PC-3 (cell line): ENCODE measurements around the gene GSG1. TPM values are rescaled to one million over a fixed set of nuclear protein-coding genes. Genes with fewer than 3 reads are reported as not detected.

Experiments
- ATAC-seq: fragments of 200-7000 bp; cut with Tn5 transposase; 2 replicates; pipeline ENCODE4 v1.9.1; 2020; ENCODE audit warnings: mild to moderate bottlenecking, moderate library complexity
- BruUV-seq: library from RNA; stranded (reverse); fragments of 400-500 nt; replicated peaks from 2 replicates; lab custom pipeline; 2021; lab: Mats Ljungman, UMichigan
- CTCF ChIA-PET: fragments of 300-600 bp; sonication (Branson Sonifier 250); formaldehyde crosslinking; loops from one replicate; lab custom pipeline; 2022; ENCODE audit warnings: antibody characterized with exemption; lab: Charles Lee
- POLR2A ChIA-PET: fragments of 300-600 bp; sonication (Branson Sonifier 250); formaldehyde crosslinking; loops from one replicate; lab custom pipeline; 2022; ENCODE audit warnings: antibody characterized with exemption; ENCODE audit not compliant: unreplicated experiment; lab: Charles Lee
- DNase-seq: peaks from one replicate; pipeline ENCODE4 v3.0.0-alpha.2; 2015
- H2AFZ ChIP-seq: fragments of 300-600 bp; sonication (generic); 2 replicates; pipeline ENCODE4 v1.6.0; 2016; ENCODE audit warnings: antibody characterized with exemption, low read length
- H3F3A ChIP-seq: fragments of 300-600 bp; sonication (generic); one replicate; pipeline ENCODE4 v1.6.0; 2017; ENCODE audit warnings: antibody characterized with exemption, low read length, control low read depth, mild to moderate bottlenecking; ENCODE audit not compliant: unreplicated experiment
- H3K27ac ChIP-seq: fragments of 300-600 bp; sonication (generic); 2 replicates; pipeline ENCODE4 v1.5.1; 2016; ENCODE audit warnings: mild to moderate bottlenecking, low read length
- H3K27me3 ChIP-seq: fragments of 300-600 bp; sonication (generic); 2 replicates; pipeline ENCODE4 v1.6.1; 2016; ENCODE audit warnings: low read length, mixed read lengths
- H3K36me3 ChIP-seq: fragments of 300-600 bp; sonication (generic); 2 replicates; pipeline ENCODE4 v1.6.1; 2016; ENCODE audit warnings: low read depth, mixed run types, low read length, mixed read lengths
- H3K4me1 ChIP-seq: fragments of 300-600 bp; sonication (generic); 2 replicates; pipeline ENCODE4 v1.5.1; 2016; ENCODE audit warnings: low read length; ENCODE audit not compliant: insufficient read depth
- H3K4me2 ChIP-seq: fragments of 300-600 bp; sonication (generic); 2 replicates; pipeline ENCODE4 v1.6.0; 2016; ENCODE audit warnings: low read length
- H3K4me3 ChIP-seq: fragments of 300-600 bp; sonication (generic); 2 replicates; pipeline ENCODE4 v1.5.1; 2016; ENCODE audit warnings: mild to moderate bottlenecking, low read length, mixed read lengths
- H3K79me2 ChIP-seq: fragments of 300-600 bp; sonication (generic); 2 replicates; pipeline ENCODE4 v1.6.1; 2017; ENCODE audit warnings: low read length, mixed read lengths
- H3K9ac ChIP-seq: fragments of 300-600 bp; sonication (generic); 2 replicates; pipeline ENCODE4 v1.6.0; 2016; ENCODE audit warnings: mild to moderate bottlenecking, low read length
- H3K9me2 ChIP-seq: fragments of 300-600 bp; sonication (generic); replicated peaks from 2 replicates; pipeline ENCODE4 v1.6.1; 2016; ENCODE audit warnings: mixed run types, low read length, mixed read lengths
- H3K9me3 ChIP-seq: fragments of 300-600 bp; sonication (generic); 2 replicates; pipeline ENCODE4 v1.6.1; 2016; ENCODE audit warnings: low read length, mixed read lengths
- H4K20me1 ChIP-seq: fragments of 300-600 bp; sonication (generic); 2 replicates; pipeline ENCODE4 v1.6.1; 2016; ENCODE audit warnings: low read length, mixed read lengths
- CTCF ChIP-seq: fragments of 300-600 bp; sonication (generic); conservative IDR thresholded peaks from 2 replicates; pipeline ENCODE4 v1.5.1; 2017; ENCODE audit warnings: antibody characterized with exemption, low read depth, mild to moderate bottlenecking, low read length
- EZH2 ChIP-seq: fragments of 300-600 bp; sonication (generic); IDR thresholded peaks from one replicate; pipeline ENCODE4 v1.6.1; 2017; ENCODE audit warnings: antibody characterized with exemption, mild to moderate bottlenecking, low read length; ENCODE audit not compliant: unreplicated experiment
- EZH2phosphoT487 ChIP-seq: fragments of 300-600 bp; sonication (generic); IDR thresholded peaks from 2 replicates; pipeline ENCODE4 v1.6.1; 2018; ENCODE audit warnings: mild to moderate bottlenecking, antibody characterized with exemption, low read length, borderline replicate concordance
- intact Hi-C: fragments of 100-400 bp; cut with micrococcal nuclease; formaldehyde crosslinking; loops from 2 replicates; pipeline ENCODE4 v1.9.0; 2023
- total RNA-seq: library from RNA; depleted of rRNA; stranded (reverse); fragments of >200 nt; gene quantifications from 2 replicates; pipeline ENCODE4 v1.2.3, GENCODE V29; 2014

GSG1 gene
- total RNA-seq, 1 experiment from 2014 or later: 0.77 TPM

DNA sequence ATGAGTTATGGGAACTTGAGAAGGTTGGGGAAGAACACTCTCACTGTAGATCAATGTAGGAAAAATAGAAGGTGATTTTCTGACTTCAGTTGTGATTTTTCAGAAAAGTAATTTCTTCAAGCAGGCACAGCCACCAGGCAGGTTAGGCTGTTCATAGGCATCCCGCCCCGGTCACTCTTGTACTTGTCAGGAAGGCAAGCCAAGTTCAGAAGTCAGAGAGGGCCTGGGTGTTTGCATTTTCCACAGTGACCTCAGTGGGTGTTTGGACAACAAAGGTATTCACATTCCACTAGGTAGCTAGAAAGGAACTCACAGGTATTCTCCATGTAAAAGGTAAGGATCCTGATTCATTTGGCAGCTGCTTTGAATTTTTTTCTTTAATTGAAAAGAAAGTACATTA lies 62.2 kb downstream of the GSG1 start:
- DNase-seq: no peak

DNA sequence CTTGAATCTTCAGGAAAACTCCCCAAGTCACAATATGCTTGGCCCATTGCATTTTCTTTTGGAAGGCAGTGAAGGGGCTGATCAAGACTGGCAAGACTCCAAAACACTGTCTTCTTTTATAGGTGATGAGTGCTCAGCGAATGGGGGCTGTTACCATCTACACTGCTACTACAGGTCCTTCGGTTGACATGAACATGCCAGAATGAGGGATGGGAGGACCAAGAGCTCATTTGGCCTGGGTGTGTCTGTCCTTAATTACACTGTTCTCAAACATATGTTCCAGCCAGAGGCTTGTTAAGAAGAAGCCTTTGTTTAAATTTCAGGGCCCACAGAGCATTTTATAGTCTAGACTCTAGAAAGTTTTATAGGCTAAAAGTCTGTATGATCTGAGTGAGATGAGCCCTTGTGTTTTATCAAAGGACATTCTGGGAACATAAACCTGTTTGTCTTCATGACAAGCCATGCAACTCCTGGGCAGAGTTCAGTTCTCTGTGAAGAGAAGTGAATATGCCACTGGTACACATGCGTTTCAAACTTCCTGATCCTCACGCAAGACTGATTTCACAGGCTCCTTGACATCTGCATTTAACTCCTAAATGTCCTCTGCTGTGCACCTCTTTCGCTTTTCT lies 64.0 kb downstream of the GSG1 start:
- TF ChIP-seq EZH2 (no peak), CTCF (no peak), EZH2phosphoT487 (no peak)
- POLR2A ChIA-PET: no interaction called here
- BruUV-seq: no TSS peak
- H3K4me1 ChIP-seq: no peaks in the 10 kb centered on the region
- H3K79me2 ChIP-seq: no peaks in the 10 kb centered on the region
- CTCF ChIA-PET: no interaction called here
- H3K9me3 ChIP-seq: no peaks in the 10 kb centered on the region
- no peaks in the 10 kb centered on the region for H4K20me1 ChIP-seq
- no peak overlapping the region for H3K9ac ChIP-seq
- H3K9me2 ChIP-seq: no peaks in the 10 kb centered on the region
- DNase-seq (no peak), ATAC-seq (no peak)
- H3K27ac ChIP-seq: no peak overlapping the region
- no peak overlapping the region for H2AFZ ChIP-seq
- no peaks in the 10 kb centered on the region for H3K36me3 ChIP-seq
- H3F3A ChIP-seq: no peaks in the 10 kb centered on the region
- intact Hi-C loops: no loop called here
- no peak overlapping the region for H3K4me3 ChIP-seq
- no peaks in the 10 kb centered on the region for H3K27me3 ChIP-seq
- no peak overlapping the region for H3K4me2 ChIP-seq

More for the DNA sequence above, 62.2 kb downstream of the GSG1 start:
- intact Hi-C loops: loop anchor here (10.0 kb wide), 1 partner anchor 54 kb away; no protein-coding TSS in a partner anchor
- no peak for ATAC-seq
- Histone ChIP-seq H3K4me2 (no peak overlapping the region), H2AFZ (no peak overlapping the region), H3K4me3 (no peak overlapping the region), H4K20me1 (no peaks in the 10 kb centered on the region), H3K27me3 (no peaks in the 10 kb centered on the region), H3K9ac (no peak overlapping the region), H3K36me3 (no peaks in the 10 kb centered on the region), H3K79me2 (no peaks in the 10 kb centered on the region), H3F3A (no peaks in the 10 kb centered on the region), H3K27ac (no peak overlapping the region), H3K4me1 (0 out of 2 replicates have a peak, but pooled peaks cover 4% of the 10 kb centered on the region), H3K9me2 (no peaks in the 10 kb centered on the region), H3K9me3 (no peaks in the 10 kb centered on the region)
- TF ChIP-seq EZH2phosphoT487 (no peak), EZH2 (no peak), CTCF (no peak)
- ChIA-PET CTCF (no interaction called here), POLR2A (no interaction called here)
- BruUV-seq: no TSS peak

DNA sequence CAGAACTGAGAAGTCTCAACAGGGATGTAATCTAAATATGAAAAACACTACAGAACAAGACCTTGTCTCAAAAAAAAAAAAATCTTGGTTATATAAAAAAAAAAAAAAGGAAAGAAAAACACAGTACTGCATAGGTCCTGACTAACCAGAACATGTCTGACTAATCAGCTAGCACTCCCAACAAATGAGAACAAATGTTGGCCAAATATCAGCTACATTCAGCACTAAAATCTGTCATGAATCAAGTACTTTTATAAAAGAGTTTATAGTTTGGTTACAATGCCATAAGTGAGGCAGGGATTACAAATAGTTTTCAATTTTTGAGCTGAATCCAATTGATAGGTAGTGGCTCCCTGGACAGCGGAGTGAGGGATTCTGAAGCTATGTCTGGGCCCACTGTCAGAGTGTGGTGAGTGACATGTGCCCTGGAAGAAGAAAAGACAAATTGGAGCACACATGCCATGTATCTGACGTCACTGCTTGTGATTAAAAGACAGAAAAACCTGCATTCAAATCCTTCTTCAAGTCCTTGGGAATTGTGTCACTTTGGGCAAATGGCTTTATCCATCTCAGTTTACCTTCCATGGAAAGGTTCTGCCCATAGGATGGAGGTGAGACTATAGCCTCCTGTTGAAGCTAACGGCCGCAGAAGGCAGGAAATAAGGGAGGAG lies 64.8 kb downstream of the GSG1 start:
- Histone ChIP-seq H3K9me2 (no peaks in the 10 kb centered on the region), H3K4me3 (no peak overlapping the region), H2AFZ (no peak overlapping the region), H3K4me1 (no peaks in the 10 kb centered on the region), H3K9ac (no peak overlapping the region), H3K27me3 (no peaks in the 10 kb centered on the region), H3K4me2 (no peak overlapping the region), H3K27ac (no peak overlapping the region), H3K9me3 (no peaks in the 10 kb centered on the region), H3K79me2 (no peaks in the 10 kb centered on the region), H3F3A (no peaks in the 10 kb centered on the region), H3K36me3 (no peaks in the 10 kb centered on the region), H4K20me1 (no peaks in the 10 kb centered on the region)
- ATAC-seq (no peak), DNase-seq (no peak)
- CTCF ChIA-PET: no interaction called here
- no TSS peak for BruUV-seq
- TF ChIP-seq EZH2phosphoT487 (no peak), EZH2 (no peak), CTCF (no peak)
- intact Hi-C loops: no loop called here
- POLR2A ChIA-PET: no interaction called here
